Inferior parietal cortex (tissue), 1 donor: Measurements from ENCODE around the gene PDE6B.

Source experiments
- DNase-seq: peaks from one replicate; pipeline ENCODE4 v3.0.0-alpha.2; 2016; ENCODE audit errors: extremely low spot score

The PDE6B gene

GRCh38 chr4:600850-601515, 24.4 kb upstream of the PDE6B start:
- peak; percentile 41 for DNase-seq

- DNase-seq = no peak
These were observed 23.5 kb upstream of the PDE6B start for GRCh38 chr4:601612-602558.

GRCh38 chr4:602559-602942, 22.8 kb upstream of the PDE6B start:
- peak; percentile 25 for DNase-seq

GRCh38 chr4:604131-604530, 21.2 kb upstream of the PDE6B start:
- no peak for DNase-seq

- no peak for DNase-seq
These were observed 19.5 kb upstream of the PDE6B start for GRCh38 chr4:605702-606425.

- DNase-seq = no peak
These were observed 17.1 kb upstream of the PDE6B start for GRCh38 chr4:608236-608635.

GRCh38 chr4:609400-610050, 15.8 kb upstream of the PDE6B start:
- DNase-seq = no peak

- DNase-seq = no peak
These were observed 14.7 kb upstream of the PDE6B start for GRCh38 chr4:610411-611261.

- no peak for DNase-seq
These were observed 13.2 kb upstream of the PDE6B start for GRCh38 chr4:612052-612748.

- no peak for DNase-seq
These were observed 12.6 kb upstream of the PDE6B start for GRCh38 chr4:612749-613125.

GRCh38 chr4:613126-613525, 12.2 kb upstream of the PDE6B start:
- DNase-seq = no peak

- DNase-seq = no peak
These were observed 9.3 kb upstream of the PDE6B start for GRCh38 chr4:616091-616490.

GRCh38 chr4:616911-617643, 8.3 kb upstream of the PDE6B start:
- no peak for DNase-seq

GRCh38 chr4:617644-618641, 7.4 kb upstream of the PDE6B start:
- no peak for DNase-seq

- DNase-seq = no peak
These were observed 5.2 kb upstream of the PDE6B start for GRCh38 chr4:620201-620600.

GRCh38 chr4:620851-621261, 4.5 kb upstream of the PDE6B start:
- DNase-seq = no peak

GRCh38 chr4:621296-622070, 3.9 kb upstream of the PDE6B start:
- no peak for DNase-seq
